Measurements from ENCODE around the gene BMAL2. TPM values are rescaled to one million over a fixed set of nuclear protein-coding genes. Genes with fewer than 3 reads are reported as not detected.

The BMAL2 gene
- total RNA-seq, 1 donor from 2014 or later: 9.0 TPM

DNA sequence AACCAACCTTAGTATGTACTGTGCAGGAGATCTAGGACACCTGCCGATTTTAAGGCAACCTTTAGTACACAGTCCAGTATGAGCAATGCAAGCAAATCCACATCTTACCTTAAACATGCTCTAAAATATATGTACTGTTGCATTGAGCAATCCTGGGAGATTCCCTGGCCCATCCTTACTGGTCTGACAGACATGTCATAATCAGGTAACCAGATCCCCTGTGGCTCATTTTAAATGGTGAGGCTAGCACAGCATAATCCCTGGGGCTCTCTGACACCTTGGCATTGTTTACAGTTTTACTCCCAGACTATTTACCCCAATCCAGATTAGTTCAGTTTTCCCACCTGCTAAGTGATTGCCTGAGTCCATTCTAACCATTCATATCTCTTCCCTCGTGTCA lies 15.1 kb downstream of the BMAL2 start:
- Mint-ChIP-seq H3K4me1 (ENCODE audit: low read depth) (peaks cover 19% of the 10 kb centered on the region), H3K27me3 (ENCODE audit: low read depth) (no peaks in the 10 kb centered on the region)

DNA sequence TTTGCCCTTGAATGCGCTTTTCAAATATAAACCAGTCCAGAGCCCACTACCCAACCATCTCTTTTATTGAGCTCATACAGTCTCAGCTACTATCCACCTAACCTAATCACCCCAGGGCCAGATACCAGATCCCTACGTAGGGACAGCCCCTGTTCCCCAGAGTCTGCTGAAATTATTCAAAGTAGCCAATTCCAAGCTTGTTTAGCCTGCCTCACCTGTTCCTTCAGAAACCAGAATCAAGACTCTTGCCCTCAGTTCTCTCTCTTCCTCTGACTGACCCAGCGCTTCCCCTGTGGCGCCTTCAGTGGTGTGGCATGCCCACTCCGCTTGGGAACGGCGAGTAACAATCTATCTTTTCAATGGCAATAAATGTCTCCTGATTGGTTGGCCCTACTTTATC lies 18.8 kb downstream of the BMAL2 start:
- DNase-seq (ENCODE audit: low spot score): no peak
- Mint-ChIP-seq H3K36me3 (ENCODE audit: low read depth) (no peaks in the 10 kb centered on the region), H3K27me3 (ENCODE audit: low read depth) (no peaks in the 10 kb centered on the region), H3K4me3 (ENCODE audit: unreplicated experiment) (no peak overlapping the region), H3K9me3 (ENCODE audit: low read depth) (no peaks in the 10 kb centered on the region), H3K4me1 (ENCODE audit: low read depth) (peaks cover 3% of the 10 kb centered on the region), H3K27ac (ENCODE audit: unreplicated experiment) (no peak overlapping the region)
- TF ChIP-seq, protein P1, sequence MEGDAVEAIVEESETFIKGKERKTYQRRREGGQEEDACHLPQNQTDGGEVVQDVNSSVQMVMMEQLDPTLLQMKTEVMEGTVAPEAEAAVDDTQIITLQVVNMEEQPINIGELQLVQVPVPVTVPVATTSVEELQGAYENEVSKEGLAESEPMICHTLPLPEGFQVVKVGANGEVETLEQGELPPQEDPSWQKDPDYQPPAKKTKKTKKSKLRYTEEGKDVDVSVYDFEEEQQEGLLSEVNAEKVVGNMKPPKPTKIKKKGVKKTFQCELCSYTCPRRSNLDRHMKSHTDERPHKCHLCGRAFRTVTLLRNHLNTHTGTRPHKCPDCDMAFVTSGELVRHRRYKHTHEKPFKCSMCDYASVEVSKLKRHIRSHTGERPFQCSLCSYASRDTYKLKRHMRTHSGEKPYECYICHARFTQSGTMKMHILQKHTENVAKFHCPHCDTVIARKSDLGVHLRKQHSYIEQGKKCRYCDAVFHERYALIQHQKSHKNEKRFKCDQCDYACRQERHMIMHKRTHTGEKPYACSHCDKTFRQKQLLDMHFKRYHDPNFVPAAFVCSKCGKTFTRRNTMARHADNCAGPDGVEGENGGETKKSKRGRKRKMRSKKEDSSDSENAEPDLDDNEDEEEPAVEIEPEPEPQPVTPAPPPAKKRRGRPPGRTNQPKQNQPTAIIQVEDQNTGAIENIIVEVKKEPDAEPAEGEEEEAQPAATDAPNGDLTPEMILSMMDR (IDR thresholded peaks at IDR 0.05): no peak

More for the DNA sequence above, 15.1 kb downstream of the BMAL2 start:
- Mint-ChIP-seq H3K27ac (ENCODE audit: unreplicated experiment) (no peak overlapping the region), H3K36me3 (ENCODE audit: low read depth) (no peaks in the 10 kb centered on the region), H3K4me3 (ENCODE audit: unreplicated experiment) (no peak overlapping the region), H3K9me3 (ENCODE audit: low read depth) (no peaks in the 10 kb centered on the region)
- DNase-seq (ENCODE audit: low spot score): no peak
- TF ChIP-seq, protein P1 (IDR thresholded peaks at IDR 0.05): no peak

DNA sequence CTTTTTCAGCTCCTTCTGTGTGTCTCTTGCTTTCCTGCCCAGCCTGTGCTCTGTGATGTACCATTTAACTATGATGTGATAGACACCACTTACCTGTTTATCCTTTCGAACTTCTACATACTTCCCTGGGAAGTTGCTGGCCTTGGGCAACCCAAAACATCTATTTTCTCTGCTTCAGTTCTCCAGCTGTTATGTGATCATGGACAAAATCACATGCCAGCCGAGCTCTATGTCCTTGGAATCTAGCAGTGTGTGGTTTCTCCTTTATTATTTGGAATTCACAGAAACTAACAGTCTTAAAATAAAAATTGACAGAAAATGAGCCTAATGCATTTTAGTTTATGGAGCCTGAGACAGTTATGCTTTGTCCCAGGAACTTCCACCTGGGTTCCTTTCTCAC lies 22.9 kb downstream of the BMAL2 start:
- H3K4me3 Mint-ChIP-seq (ENCODE audit: unreplicated experiment): no peak overlapping the region
- H3K27ac Mint-ChIP-seq (ENCODE audit: unreplicated experiment): no peak overlapping the region
- no peak for DNase-seq (ENCODE audit: low spot score)
- H3K36me3 Mint-ChIP-seq (ENCODE audit: low read depth): no peaks in the 10 kb centered on the region
- peaks cover 12% of the 10 kb centered on the region for H3K4me1 Mint-ChIP-seq (ENCODE audit: low read depth)
- H3K9me3 Mint-ChIP-seq (ENCODE audit: low read depth): no peaks in the 10 kb centered on the region
- TF ChIP-seq, protein P1 (IDR thresholded peaks at IDR 0.05): no peak
- no peaks in the 10 kb centered on the region for H3K27me3 Mint-ChIP-seq (ENCODE audit: low read depth)

DNA sequence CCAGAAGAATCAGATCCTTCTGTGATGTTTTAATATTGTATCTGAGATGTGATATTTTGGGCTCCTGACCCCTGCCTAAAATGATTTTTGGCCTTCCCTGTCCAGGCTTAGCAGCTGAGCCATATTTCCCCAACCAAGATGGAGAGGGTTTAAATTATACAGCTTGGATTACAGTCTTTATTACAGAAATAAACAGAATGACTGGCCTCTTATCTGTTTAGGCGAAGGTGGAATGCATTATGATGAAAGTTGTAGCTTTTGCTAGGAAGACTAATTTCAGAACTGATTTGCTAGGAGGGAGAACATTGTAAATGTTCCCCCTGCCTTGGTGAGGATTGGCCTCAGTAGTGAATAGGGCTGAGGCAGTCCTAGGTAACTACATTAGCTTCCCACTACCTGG lies 23.3 kb downstream of the BMAL2 start:
- Mint-ChIP-seq H3K4me1 (ENCODE audit: low read depth) (peaks cover 13% of the 10 kb centered on the region), H3K27me3 (ENCODE audit: low read depth) (no peaks in the 10 kb centered on the region), H3K9me3 (ENCODE audit: low read depth) (no peaks in the 10 kb centered on the region), H3K4me3 (ENCODE audit: unreplicated experiment) (no peak overlapping the region), H3K27ac (ENCODE audit: unreplicated experiment) (no peak overlapping the region), H3K36me3 (ENCODE audit: low read depth) (no peaks in the 10 kb centered on the region)
- DNase-seq (ENCODE audit: low spot score): no peak
- TF ChIP-seq, protein P1 (IDR thresholded peaks at IDR 0.05): no peak

DNA sequence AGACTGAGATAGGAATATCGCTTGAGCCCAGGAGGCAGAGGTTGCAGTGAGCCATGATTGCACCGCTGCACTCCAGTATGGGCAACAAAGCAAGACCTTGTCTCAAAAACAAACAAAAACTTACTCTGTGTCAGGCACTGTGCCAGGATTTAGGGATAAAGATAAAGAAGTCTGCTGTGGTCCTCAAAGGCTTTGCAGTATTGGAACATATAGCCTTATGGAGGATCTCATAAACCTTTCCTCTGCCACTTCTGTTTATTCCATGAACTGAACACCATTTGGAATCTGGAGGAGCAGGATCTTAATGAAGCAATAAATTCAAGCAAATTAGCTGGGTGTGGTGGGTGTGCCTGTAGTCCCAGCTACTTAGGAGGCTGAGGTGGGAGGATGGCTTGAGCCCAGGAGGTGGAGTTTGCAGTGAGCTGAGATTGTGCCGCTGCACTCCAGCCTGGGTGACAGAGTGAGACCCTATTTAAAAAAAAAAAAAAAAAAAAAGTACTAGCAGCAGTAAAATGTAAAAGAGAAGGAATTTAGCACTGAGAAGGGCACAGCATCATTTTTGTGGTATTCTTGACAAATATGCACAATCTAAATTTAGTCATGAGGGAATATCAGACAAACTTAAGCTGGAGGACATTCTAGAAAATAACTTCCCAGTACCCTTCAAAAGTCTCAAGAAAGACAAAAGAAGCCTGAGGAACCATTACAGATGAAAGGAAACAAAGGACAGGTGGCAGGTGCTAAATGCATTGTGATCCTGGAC lies 27.1 kb downstream of the BMAL2 start:
- no peak for DNase-seq (ENCODE audit: low spot score)
- Mint-ChIP-seq H3K36me3 (ENCODE audit: low read depth) (no peaks in the 10 kb centered on the region), H3K4me3 (ENCODE audit: unreplicated experiment) (no peak overlapping the region), H3K9me3 (ENCODE audit: low read depth) (no peaks in the 10 kb centered on the region), H3K27me3 (ENCODE audit: low read depth) (no peaks in the 10 kb centered on the region), H3K4me1 (ENCODE audit: low read depth) (peaks cover 27% of the 10 kb centered on the region), H3K27ac (ENCODE audit: unreplicated experiment) (no peak overlapping the region)
- TF ChIP-seq, protein P1 (IDR thresholded peaks at IDR 0.05): no peak
